Stomach (tissue), 9 donors: ENCODE data around the gene MPC1. TPM values are rescaled to one million over a fixed set of nuclear protein-coding genes. Genes with fewer than 3 reads are reported as not detected.

Experiments
- DNase-seq, 2 donors: peaks; one replicate each; pipeline versions ENCODE4 v3.0.0 to v3.0.0-alpha.2; 2013 to 2019
- H3K27ac ChIP-seq, 5 donors: fragments of 200-600 bp in 4 of 5; sonication (generic) in 4 of 5; one replicate each; pipeline ENCODE4 v1.5.1; 2013 to 2019; ENCODE audit warnings: mild to moderate bottlenecking in 1 of 5, moderate library complexity in 1 of 5
- H3K27me3 ChIP-seq, 3 donors: fragments of 200-600 bp; sonication (generic); one replicate each; pipeline ENCODE4 v1.5.1; 2017 to 2019; ENCODE audit warnings: mixed run types in 1 of 3
- H3K36me3 ChIP-seq, 4 donors: fragments of 200-600 bp; sonication (generic); 1 replicate in 3 of 4; 2 replicates in 1 of 4; pipeline ENCODE4 v1.5.1; 2016 to 2019
- H3K4me1 ChIP-seq, 4 donors: fragments of 200-600 bp; sonication (generic); one replicate each; pipeline ENCODE4 v1.5.1; 2016 to 2019
- H3K4me3 ChIP-seq, 4 donors: fragments of 200-600 bp; sonication (generic) in 3 of 4; one replicate each; pipeline ENCODE4 v1.5.1; 2016 to 2019; ENCODE audit warnings: mild to moderate bottlenecking in 1 of 4
- H3K9me3 ChIP-seq, 4 donors: fragments of 200-600 bp; sonication (generic); one replicate each; pipeline ENCODE4 v1.5.1; 2016 to 2019
- CTCF ChIP-seq, 7 experiments: fragments of 450-650 bp in 4 of 7; fragments of 200-600 bp in 3 of 7; sonication (generic) in 3 of 7; IDR thresholded peaks; one replicate each; pipeline ENCODE4 v1.5.1; 2016 to 2019; ENCODE audit warnings: antibody characterized with exemption in 7 of 7, control low read depth in 2 of 7, mild to moderate bottlenecking in 1 of 7
- EP300 ChIP-seq: sonication (generic); formaldehyde crosslinking; IDR thresholded peaks from one replicate; pipeline ENCODE4 v1.6.1; 2017; ENCODE audit warnings: antibody characterized with exemption
- POLR2A ChIP-seq, 4 donors: fragments of 450-650 bp; IDR thresholded peaks; one replicate each; pipeline ENCODE4 v1.6.1; 2016; ENCODE audit warnings: antibody characterized with exemption in 4 of 4, control low read depth in 2 of 4, mild to moderate bottlenecking in 1 of 4, moderate library complexity in 1 of 4
- POLR2AphosphoS5 ChIP-seq, 3 donors: sonication (generic); formaldehyde crosslinking; IDR thresholded peaks; one replicate each; pipeline ENCODE4 v1.6.1; 2016; ENCODE audit warnings: antibody characterized with exemption in 3 of 3
- WGBS, 5 donors: extraction: QIAGEN DNeasy Blood & Tissue Kit in 3 of 5; methylation state at CpG; one replicate each; pipeline versions ENCODE4 v1.1.5 to v1.1.7; 2013 to 2018; 5-methylcytosine and 5-hydroxymethylcytosine counted together
- intact Hi-C: fragments of 100-400 bp; cut with DNase I; formaldehyde crosslinking; loops from one replicate; pipeline ENCODE4 v1.15.1; 2023; ENCODE audit warnings: low total_unique reads
- polyA plus RNA-seq, 3 donors: library from polyadenylated mRNA; stranded (reverse); fragments of 200-250 nt; gene quantifications; one replicate each; pipeline ENCODE4 v1.2.3, GENCODE V29; 2013
- total RNA-seq, 5 donors: library from RNA; depleted of rRNA; stranded (reverse); fragments of >200 nt; gene quantifications; one replicate each; pipeline versions ENCODE4 v1.1.0 to v1.2.3, GENCODE V29; 2014 to 2016
- donor health status: healthy with polysubstance abuse.
- donor health status: Bipolar disorder and iron deficiency.
- donor health status: healthy.

The MPC1 gene
- total and polyA plus RNA-seq, 8 donors, result 48.4 to 188 (median 92.0) TPM

- TF ChIP-seq POLR2AphosphoS5 (IDR thresholded peaks at IDR 0.05), result no peak
- TF ChIP-seq POLR2A (IDR thresholded peaks at IDR 0.05), result no peak
- no peak for TF ChIP-seq CTCF (IDR thresholded peaks at IDR 0.05)
- TF ChIP-seq EP300, result no peak
- peaks cover 20 to 95% (median 90%) of the 10 kb centered on the region in 4 donors for H3K36me3 ChIP-seq
- no peak for DNase-seq
- no peaks in the 10 kb centered on the region for H3K27me3 ChIP-seq
- no peak overlapping the region for H3K4me3 ChIP-seq
- H3K4me1 ChIP-seq, result no peaks in the 10 kb centered on the region
- H3K9me3 ChIP-seq, result no peaks in the 10 kb centered on the region
- intact Hi-C loops, result no loop called here
- WGBS, 5 donors, result 89 to 94% (median 93%) methylated on average over 5 of the region's 5 CpGs
- no peak overlapping the region for H3K27ac ChIP-seq
These were observed 59.3 kb downstream of the MPC1 start for GRCh38 chr6:166323395-166323794.

GRCh38 chr6:166318649-166319600 lies 63.8 kb downstream of the MPC1 start:
- Histone ChIP-seq H3K9me3 (no peaks in the 10 kb centered on the region), H3K4me1 (peaks cover 0 to 7% (median 0%) of the 10 kb centered on the region in 4 donors), H3K27me3 (no peaks in the 10 kb centered on the region), H3K27ac (no peak overlapping the region), H3K4me3 (no peak overlapping the region), H3K36me3 (peaks cover 8 to 56% (median 52%) of the 10 kb centered on the region in 4 donors)
- intact Hi-C loops, result no loop called here
- no peak for TF ChIP-seq CTCF (IDR thresholded peaks at IDR 0.05)
- no peak for TF ChIP-seq POLR2A (IDR thresholded peaks at IDR 0.05)
- TF ChIP-seq POLR2AphosphoS5 (IDR thresholded peaks at IDR 0.05), result no peak
- TF ChIP-seq EP300, result no peak
- WGBS, 5 donors, result 83 to 90% (median 85%) methylated on average over 18 of the region's 18 CpGs
- DNase-seq, result no peak

- H3K9me3 ChIP-seq, result no peaks in the 10 kb centered on the region
- no peaks in the 10 kb centered on the region for H3K27me3 ChIP-seq
- TF ChIP-seq CTCF (IDR thresholded peaks at IDR 0.05) (no peak), POLR2A (IDR thresholded peaks at IDR 0.05) (no peak), EP300 (no peak), POLR2AphosphoS5 (IDR thresholded peaks at IDR 0.05) (no peak)
- intact Hi-C loops, result no loop called here
- H3K4me3 ChIP-seq, result no peak overlapping the region
- no peak overlapping the region for H3K27ac ChIP-seq
- DNase-seq, result no peak
- H3K4me1 ChIP-seq, result peaks cover 0 to 7% (median 0%) of the 10 kb centered on the region in 4 donors
- peaks cover 8 to 49% (median 45%) of the 10 kb centered on the region in 4 donors for H3K36me3 ChIP-seq
- WGBS, 5 donors, result 82 to 85% (median 85%) methylated on average over 14 of the region's 14 CpGs
These were observed 64.5 kb downstream of the MPC1 start for GRCh38 chr6:166318227-166318626.

GRCh38 chr6:166317261-166318212 lies 65.2 kb downstream of the MPC1 start:
- DNase-seq, result no peak
- H3K9me3 ChIP-seq, result no peaks in the 10 kb centered on the region
- intact Hi-C loops, result no loop called here
- 84 to 89% (median 87%) methylated on average over 18 to 19 of the region's 19 CpGs for WGBS, 5 donors
- H3K36me3 ChIP-seq, result peaks cover 8 to 42% (median 38%) of the 10 kb centered on the region in 4 donors
- H3K4me3 ChIP-seq, result no peak overlapping the region
- H3K27me3 ChIP-seq, result no peaks in the 10 kb centered on the region
- H3K4me1 ChIP-seq, result peaks cover 0 to 7% (median 0%) of the 10 kb centered on the region in 4 donors
- no peak overlapping the region for H3K27ac ChIP-seq
- TF ChIP-seq EP300 (no peak), POLR2A (IDR thresholded peaks at IDR 0.05) (no peak), POLR2AphosphoS5 (IDR thresholded peaks at IDR 0.05) (no peak), CTCF (IDR thresholded peaks at IDR 0.05) (no peak)
